GM12873 (cell line): ENCODE results near the gene PRDM16.

ENCODE experiments used
- CTCF ChIP-seq: IDR thresholded peaks from 2 replicates; pipeline ENCODE4 v1.5.1; 2012; ENCODE audit warnings: low read depth, mild to moderate bottlenecking, moderate library complexity, low read length, control low read depth; ENCODE audit not compliant: insufficient read depth; ENCODE audit errors: missing control alignments

The PRDM16 gene

GRCh38 chr1:3476666-3477065 is 407.7 kb downstream of the PRDM16 start:
- no peak for TF ChIP-seq CTCF

- TF ChIP-seq CTCF = no peak
Observed at GRCh38 chr1:3477241-3477995, 408.4 kb downstream of the PRDM16 start.

GRCh38 chr1:3478187-3478586 is 409.2 kb downstream of the PRDM16 start:
- no peak for TF ChIP-seq CTCF

GRCh38 chr1:3479511-3480368 is 410.7 kb downstream of the PRDM16 start:
- no peak for TF ChIP-seq CTCF

- TF ChIP-seq CTCF = no peak
Observed at GRCh38 chr1:3480369-3480719, 411.3 kb downstream of the PRDM16 start.

- TF ChIP-seq CTCF = no peak
Observed at GRCh38 chr1:3481046-3481445, 412.0 kb downstream of the PRDM16 start.

GRCh38 chr1:3481836-3482375 is 412.9 kb downstream of the PRDM16 start:
- TF ChIP-seq CTCF = no peak
